GM21717 (cell line): ENCODE measurements around the gene CIBAR2.

Experiments used
- ATAC-seq: cut with Tn5 transposase; IDR thresholded peaks from one replicate; pipeline ENCODE4 v1.9.1; 2021; ENCODE audit warnings: mild to moderate bottlenecking, moderate library complexity; ENCODE audit not compliant: unreplicated experiment

The CIBAR2 gene

GRCh38 chr16:85144026-85144915, 32.0 kb upstream of the CIBAR2 start:
- ATAC-seq, result no peak

DNA sequence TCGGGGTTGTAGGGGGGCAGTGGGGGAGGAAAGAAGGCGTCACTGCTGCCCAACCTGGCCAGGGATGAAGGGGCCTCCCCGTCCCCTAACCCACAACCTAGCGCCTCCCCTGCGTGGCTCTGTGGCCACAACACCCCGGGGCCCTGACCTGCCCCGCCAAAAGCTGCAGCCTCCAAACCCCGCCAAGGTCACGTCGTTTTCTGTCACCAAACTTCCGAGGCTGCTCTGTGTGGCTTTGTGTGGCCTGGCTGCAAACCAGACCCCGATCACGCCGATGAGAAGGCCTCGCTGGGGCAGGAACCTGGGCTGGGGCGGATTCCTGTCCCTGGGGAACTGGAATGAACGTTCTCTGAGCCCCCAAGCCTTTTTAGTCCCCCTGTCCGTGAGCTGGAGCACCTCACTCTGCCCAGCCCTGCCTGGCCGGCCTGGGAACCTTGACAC, 30.5 kb upstream of the CIBAR2 start:
- ATAC-seq, result no peak

GRCh38 chr16:85142129-85142513, 29.8 kb upstream of the CIBAR2 start:
- ATAC-seq, result no peak

GRCh38 chr16:85141491-85142128, 29.3 kb upstream of the CIBAR2 start:
- ATAC-seq, result no peak

- ATAC-seq, result no peak
Observed at GRCh38 chr16:85140455-85141012, 28.3 kb upstream of the CIBAR2 start.

GRCh38 chr16:85139881-85140339, 27.6 kb upstream of the CIBAR2 start:
- ATAC-seq, result no peak

DNA sequence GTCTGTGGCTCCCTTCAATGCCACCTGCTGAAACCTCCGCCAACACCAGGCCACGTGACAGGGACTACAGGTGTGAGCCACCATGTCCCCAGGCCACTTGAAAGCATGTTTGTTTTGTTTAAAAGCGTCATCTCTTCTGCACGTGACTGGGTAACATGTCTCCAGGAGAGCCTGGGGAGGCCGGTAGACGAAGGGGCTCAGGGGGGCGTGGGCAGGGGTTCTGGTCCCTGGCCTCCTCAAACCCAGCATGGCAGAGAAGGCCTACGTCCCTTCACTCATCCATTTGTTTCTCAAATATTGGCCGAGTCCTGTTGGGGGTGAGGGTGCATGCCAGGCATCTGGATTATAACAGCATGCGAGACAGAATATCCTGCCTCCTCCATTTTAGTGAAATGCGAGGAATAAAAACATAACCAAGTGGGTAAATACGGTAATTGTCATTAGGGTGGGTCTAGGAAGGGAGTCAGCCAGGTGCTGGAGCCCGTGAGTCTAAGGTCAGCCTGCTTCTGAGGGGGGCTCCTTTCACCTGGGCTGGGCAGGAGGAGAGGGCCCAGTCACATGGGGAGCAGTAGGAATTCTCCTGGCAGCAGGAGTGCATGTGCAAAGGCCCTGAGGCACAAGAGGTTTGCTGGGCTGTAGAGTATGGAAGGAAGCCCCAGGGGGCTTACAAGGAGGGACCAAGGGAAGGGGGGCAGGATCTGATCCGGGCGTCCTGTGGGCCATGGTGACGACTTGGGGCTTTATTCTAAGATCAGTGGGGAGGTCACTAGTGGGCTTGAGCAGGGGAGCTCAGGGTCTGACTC, 26.8 kb upstream of the CIBAR2 start:
- ATAC-seq, result no peak

- ATAC-seq, result no peak
Observed at GRCh38 chr16:85138073-85138824, 26.0 kb upstream of the CIBAR2 start.

- no peak for ATAC-seq
Observed at GRCh38 chr16:85137323-85138072, 25.2 kb upstream of the CIBAR2 start.

- ATAC-seq, result no peak
Observed at GRCh38 chr16:85136702-85137322, 24.5 kb upstream of the CIBAR2 start.

- no peak for ATAC-seq
Observed at GRCh38 chr16:85136213-85136701, 24.0 kb upstream of the CIBAR2 start.

DNA sequence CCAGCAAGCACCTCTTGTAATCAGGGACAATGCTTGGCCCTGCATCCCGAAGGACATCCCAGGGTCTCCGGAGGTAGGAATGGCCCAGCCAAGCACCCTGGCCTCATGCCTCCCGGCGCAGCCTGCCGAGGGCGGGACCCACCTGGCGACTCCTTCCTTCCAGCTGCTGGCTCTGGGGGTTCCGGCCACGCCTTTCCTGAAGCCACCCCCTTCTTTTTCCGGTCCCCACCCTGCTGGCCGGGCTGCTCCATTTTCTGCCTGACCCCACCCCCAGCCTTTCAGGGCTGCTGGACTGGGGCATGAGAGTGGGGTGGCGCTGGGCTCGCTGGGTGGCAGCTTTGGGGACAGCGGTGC, 22.5 kb upstream of the CIBAR2 start:
- no peak for ATAC-seq

DNA sequence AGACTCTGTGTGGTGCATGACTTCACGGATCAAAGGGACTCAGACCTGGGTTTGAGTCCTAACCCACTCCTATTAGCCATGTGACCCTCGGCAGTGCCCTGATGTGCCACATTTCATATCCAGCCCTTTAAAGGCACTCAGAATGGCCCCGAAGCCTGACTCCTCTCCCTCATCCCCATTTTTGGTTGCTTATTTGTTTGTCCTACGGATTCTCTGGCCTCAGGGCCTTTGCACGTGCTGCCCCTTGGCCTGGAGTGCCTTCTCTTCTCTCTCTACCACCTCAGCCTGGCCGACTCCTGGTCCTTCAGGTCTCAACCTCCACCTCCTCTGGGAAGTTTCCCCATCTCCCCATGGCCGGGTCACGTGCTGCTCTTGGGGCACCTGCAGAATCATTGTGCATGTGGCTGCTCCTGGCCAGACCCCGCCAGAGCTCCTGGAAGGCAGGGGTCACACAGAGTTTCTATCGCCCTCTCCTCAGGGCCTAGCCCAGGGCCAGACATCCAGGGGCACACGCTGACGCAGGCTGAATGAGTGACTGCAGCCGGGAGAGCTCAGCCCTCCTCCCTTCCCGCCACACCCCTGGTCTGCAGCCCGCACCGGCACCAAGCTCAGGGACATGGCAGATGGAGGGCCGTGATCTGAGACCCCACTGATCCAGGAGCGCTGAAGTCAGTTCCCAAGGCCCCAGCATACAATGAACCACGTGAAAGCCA, 22.0 kb upstream of the CIBAR2 start:
- no peak for ATAC-seq

DNA sequence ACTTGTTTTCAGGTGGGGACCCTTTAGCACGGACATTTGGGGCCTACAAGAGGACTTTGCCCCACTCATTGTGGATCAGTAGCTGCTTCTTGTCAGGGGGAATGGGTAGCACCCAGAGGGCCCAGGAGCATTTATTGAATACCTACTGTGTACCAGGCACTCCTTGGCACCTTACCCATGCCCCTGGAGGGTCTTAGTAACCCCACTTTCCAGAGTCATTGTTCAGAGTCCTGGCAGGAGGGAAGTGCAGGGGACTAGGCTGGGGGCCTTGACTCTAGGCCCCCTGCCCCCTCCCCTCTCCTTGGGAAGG, 21.0 kb upstream of the CIBAR2 start:
- ATAC-seq, result no peak

DNA sequence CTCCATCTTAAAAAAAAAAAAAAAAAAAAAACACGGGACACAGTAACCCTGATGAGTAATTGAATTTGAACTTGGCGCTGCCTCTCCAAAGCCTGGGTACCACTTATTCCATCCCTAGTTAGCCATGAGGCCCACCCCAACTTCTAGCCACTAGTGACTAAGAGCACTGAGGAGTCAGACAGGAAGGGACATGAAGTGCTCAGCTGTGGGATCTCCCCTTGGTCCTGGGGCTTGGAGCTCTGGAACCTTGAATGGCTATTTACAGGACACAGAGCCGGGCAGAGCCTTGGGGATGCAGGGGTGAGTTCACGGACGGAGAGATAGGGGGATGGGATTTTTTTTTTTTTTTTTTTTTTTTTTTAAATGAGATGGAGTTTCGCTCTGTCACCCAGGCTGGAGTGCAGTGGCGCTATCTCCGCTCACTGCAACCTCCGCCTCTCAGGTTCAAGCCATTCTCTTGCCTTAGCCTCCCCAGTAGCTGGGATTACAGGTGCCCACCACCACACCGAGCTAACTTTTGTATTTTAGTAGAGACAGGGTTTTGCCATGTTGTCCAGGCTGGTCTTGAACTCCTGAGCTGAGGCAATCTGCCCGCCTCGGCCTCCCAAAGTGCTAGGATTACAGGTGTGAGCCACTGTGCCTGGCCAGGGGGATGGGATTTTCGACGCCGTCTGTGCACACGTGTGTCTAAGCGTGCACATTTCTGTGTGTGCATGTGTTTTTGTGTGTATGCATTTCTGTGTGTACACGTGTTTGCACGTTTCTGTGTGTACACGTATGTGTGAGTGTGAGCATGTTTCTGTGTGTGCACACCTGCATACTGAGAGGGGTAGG, 20.4 kb upstream of the CIBAR2 start:
- no peak for ATAC-seq

- no peak for ATAC-seq
Observed at GRCh38 chr16:85130705-85131028, 18.4 kb upstream of the CIBAR2 start.

DNA sequence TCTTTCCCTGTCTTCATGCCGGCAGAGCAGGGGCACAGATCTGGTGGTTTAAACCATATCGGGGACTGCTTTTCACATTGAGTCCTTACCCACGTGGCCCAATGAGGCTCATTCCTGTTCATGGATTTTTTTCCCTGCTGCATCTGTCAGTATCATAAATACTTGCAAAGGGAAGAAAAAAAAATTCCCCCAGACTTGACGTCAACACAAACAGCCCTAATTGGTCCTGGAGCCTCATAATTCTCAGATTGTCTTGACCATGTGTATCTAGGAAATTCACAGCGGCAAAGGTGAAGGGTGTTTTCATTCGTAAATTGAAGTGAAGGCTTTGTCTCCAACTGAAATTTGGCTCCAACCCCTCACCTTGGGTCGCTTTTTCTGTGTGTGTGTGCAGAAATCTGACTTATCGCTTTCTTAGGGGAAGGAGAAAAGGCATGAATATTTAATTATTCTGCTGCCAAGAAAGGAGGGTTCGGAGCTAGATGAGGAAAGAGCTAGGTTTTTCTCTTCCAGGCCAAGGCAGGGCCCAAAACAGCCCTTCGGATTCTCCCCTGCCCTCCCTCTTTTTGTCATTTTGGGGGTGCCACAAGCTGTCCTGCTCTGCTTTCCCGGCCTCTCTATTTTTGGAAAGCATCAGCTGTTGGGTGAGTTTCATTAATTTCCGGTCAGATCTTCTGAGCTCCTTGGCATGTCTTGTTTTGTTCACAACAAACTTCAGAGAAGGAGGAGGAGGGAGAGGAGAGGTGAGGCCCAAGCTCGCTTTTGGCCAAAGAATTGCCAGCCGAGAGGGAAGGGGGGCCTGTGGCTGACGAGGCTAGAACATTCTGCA, 17.8 kb upstream of the CIBAR2 start:
- ATAC-seq, result no peak
